Fibroblast of mammary gland (primary cell): ENCODE measurements around the gene MSL2.
"Not testable (repeated sequence)": the region's sequence is repeated elsewhere in the genome, so short reads cannot be mapped to it uniquely, and the experiment has no call there.

Experiments used
- DNase-seq: peaks from one replicate; pipeline ENCODE4 v3.0.0-alpha.2; 2010; ENCODE audit warnings: low read depth
- H3K4me3 ChIP-seq: 2 replicates; pipeline ENCODE4 v1.5.1; 2011; ENCODE audit warnings: low read depth, mild to moderate bottlenecking, low read length, moderate library complexity; ENCODE audit not compliant: control insufficient read depth
- TF ChIP-seq, protein P1 (sequence below): conservative IDR thresholded peaks from 2 replicates; pipeline ENCODE4 v1.5.1; 2011; ENCODE audit warnings: low read depth, low read length, inconsistent platforms; ENCODE audit not compliant: control insufficient read depth, insufficient read depth

MSL2 gene

DNA sequence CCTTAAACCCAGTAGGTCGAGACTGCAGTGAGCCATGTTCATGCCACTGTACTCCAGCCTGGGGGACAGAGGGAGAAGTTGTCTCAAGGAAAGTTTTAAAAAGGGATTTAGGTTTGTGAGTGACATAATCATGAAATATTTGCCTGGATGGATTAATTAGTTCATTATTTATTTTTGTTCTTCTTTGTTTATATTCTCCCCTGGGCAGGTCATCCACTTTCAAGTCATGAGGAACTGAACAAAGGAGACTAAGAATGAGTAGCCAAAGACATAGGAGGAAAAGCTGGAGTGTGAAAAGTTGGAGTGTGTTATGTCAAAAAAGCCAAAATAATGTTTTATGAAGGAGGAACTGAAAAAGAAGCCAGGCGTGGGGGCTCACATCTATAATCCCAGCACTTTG is 36.3 kb upstream of the MSL2 start:
- DNase-seq: no peak
- no peak overlapping the region for H3K4me3 ChIP-seq
- TF ChIP-seq, protein P1, sequence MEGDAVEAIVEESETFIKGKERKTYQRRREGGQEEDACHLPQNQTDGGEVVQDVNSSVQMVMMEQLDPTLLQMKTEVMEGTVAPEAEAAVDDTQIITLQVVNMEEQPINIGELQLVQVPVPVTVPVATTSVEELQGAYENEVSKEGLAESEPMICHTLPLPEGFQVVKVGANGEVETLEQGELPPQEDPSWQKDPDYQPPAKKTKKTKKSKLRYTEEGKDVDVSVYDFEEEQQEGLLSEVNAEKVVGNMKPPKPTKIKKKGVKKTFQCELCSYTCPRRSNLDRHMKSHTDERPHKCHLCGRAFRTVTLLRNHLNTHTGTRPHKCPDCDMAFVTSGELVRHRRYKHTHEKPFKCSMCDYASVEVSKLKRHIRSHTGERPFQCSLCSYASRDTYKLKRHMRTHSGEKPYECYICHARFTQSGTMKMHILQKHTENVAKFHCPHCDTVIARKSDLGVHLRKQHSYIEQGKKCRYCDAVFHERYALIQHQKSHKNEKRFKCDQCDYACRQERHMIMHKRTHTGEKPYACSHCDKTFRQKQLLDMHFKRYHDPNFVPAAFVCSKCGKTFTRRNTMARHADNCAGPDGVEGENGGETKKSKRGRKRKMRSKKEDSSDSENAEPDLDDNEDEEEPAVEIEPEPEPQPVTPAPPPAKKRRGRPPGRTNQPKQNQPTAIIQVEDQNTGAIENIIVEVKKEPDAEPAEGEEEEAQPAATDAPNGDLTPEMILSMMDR: no peak

DNA sequence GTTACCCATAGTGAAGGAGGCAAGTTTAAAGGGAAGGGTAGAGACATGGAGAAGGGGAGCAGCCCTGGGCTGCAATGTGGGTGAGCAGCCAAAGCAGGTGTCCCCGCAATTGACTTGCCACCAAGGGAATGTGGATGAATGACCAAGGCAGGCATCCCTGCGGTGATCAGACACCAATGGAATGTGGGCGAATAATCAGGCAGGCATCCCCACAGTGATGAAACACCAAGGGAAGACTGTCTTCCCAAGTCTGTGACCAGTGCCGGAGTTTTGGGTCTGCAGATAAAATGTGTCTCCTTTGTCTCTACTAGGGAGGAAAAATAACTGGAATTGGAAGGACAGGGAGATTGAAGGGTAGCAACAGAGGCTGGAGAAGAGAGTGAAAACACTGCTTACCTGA is 26.6 kb upstream of the MSL2 start:
- not testable (repeated sequence) for H3K4me3 ChIP-seq
- DNase-seq: peak; percentile 23

DNA sequence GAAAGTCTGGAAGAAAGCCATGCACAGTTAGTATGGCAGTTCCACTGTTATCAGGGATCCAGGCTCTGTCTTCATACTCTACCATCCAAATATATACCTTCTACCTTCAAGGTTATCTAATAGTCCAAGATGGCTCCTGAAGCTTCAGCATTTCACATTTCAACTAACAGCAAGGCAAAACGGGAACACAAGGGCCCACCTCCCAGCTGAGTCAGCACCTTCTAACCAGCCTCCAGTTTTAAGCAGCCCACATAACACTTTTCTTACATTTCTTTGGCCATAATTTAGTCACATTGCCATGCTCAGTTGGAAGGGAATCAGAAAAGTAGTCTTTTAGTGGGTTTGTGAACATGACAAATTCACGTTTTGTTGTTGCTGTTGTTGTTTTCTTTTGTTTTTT is 15.4 kb upstream of the MSL2 start:
- peak; percentile 8 for DNase-seq
- TF ChIP-seq, protein P1: no peak
- no peak overlapping the region for H3K4me3 ChIP-seq

DNA sequence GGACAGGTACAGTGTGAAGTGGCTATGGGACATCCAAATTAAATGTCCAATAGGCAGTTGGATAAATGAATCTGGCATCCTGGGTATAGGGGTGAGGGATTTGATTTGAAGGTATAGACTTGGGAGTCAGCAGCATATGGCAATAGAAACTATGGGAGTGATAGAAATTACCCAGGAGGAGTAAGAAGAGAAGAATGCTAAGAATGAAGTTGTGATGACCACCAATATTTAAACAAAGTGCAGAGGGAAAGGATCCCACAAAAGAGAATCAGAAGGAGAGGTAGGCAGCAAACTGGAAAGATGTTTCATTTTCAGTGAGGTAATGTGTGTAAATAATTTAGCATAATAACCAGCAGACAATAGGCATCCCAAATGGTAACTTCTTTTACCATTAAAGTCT is 13.8 kb upstream of the MSL2 start:
- DNase-seq: no peak

DNA sequence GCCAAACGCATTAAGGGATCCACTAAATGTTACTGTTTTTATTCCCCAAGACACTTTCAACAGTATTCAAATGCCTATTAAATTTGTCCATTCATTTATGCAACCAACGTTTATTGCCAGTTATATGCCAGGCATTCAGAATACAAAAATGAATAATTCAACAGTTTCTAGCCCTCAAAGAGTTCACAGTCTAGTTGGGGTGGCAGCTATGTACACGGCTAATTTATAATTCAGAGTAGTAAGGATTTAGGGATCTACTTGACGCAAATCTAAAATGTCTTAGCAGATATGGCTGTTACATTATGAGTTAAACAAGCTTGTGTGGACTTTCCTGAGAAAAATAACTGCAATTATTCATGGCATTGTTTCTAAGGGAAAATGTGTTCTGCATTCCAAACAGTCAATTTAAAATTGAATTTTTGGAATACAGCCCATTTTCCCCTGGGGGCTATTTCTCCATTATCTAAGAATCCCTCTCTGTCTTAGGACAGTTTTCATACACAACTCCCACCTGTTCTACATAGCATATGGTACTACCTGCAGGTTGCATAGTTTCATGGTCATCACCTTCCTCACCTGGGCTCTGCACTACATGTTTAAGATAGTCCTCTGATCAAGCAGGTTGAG is 11.5 kb upstream of the MSL2 start:
- TF ChIP-seq, protein P1: no peak
- no peak overlapping the region for H3K4me3 ChIP-seq
- DNase-seq: no peak

More for the DNA sequence above, 13.8 kb upstream of the MSL2 start:
- no peak overlapping the region for H3K4me3 ChIP-seq
- TF ChIP-seq, protein P1: no peak

DNA sequence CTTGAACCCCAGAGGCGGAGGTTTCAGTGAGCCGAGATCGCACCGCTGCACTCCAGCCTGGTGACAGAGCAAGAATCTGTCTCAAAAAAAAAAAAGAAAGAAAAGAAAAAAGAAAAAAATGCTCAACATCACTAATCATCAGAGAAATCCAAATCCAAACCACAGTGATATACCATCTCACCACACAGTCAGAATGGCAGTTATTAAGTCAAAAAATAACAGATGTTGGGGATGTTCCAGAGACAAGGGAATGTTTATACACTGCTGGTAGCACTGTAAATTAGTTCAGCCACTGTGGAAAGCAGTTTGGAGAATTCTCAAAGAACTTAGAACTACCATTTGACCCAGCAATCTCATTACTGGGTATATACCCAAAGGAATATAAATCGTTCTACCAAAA is 3.1 kb upstream of the MSL2 start:
- DNase-seq: not testable (repeated sequence)

DNA sequence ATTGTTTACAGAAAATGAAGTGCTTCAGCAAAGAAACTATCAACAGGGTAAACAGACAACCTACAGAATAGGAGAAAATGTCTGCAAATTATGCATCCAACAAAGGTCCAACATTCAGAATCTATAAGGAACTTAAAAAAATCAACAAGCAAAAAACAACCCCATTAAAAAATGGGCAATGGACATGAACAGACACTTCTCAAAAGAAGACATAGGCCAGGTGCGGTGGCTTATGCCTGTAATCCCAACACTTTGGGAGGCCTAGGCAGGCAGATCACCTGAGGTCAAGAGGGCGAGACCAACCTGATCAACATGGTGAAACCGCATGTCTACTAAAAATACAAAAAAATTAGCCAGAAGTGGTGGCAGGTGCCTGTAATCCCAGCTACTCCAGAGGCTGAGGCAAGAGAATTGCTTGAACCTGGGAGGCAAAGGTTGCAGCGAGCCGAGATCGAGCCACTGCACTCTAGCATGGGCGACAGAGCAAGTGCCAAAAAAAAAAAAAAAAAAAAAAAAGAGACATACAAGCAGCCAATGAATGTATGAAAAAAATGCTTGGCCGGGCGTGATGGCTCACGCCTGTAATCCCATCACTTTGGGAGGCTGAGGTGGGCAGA is 2.4 kb upstream of the MSL2 start:
- not testable (repeated sequence) for H3K4me3 ChIP-seq, DNase-seq

More for the DNA sequence above, 3.1 kb upstream of the MSL2 start:
- not testable (repeated sequence) for H3K4me3 ChIP-seq

DNA sequence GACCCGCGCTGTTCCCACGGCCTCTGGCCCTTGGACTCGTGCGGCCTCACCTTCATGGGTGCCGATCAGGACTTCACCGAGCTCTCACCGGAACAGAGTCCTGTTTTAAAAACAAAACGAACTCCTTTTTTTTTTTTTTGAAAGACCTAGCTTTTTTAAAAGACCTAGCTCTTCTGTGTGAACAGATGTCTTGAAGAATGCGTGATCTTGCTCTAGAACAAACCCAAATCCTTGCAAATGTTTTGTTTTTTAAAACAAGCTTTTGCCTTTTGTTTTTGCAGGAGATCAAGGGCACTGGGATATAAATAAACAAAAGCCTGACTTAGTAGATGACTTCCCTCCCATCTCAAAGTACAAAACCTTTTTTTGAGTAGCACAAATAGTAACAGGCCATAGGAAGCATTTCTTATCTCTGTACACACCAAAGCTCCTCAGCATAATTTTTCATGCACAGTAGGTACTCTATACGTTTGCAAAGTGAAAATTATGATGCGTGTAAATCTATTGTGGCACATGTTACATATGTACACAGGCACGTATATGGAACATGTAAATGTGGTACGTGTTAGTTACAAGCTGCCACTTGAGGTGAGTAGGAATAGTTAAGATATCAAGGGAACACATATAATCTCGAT is 1.1 kb upstream of the MSL2 start:
- DNase-seq: no peak
- peak overlapping the region; percentile 90 for H3K4me3 ChIP-seq
- TF ChIP-seq, protein P1: no peak
